ENCODE results near the gene CTNNBIP1. TPM values are rescaled to one million over a fixed set of nuclear protein-coding genes. Genes with fewer than 3 reads are reported as not detected.

The CTNNBIP1 gene
- polyA plus RNA-seq, 3 donors from 2014 or later, result 41.0 to 51.5 (median 45.5) TPM

- DNase-seq, result no peak
- H3K4me1 Mint-ChIP-seq, result no peaks in the 10 kb centered on the region
These were observed 58.1 kb downstream of the CTNNBIP1 start for GRCh38 chr1:9852004-9852403.

GRCh38 chr1:9850442-9851162, 59.5 kb downstream of the CTNNBIP1 start:
- Mint-ChIP-seq H3K36me3 (peaks cover 9 to 17% (median 15%) of the 10 kb centered on the region in 3 donors), H3K4me3 (no peak overlapping the region), H3K4me1 (no peaks in the 10 kb centered on the region), H3K27me3 (ENCODE audit: low read depth in 3 of 3) (peaks cover 0 to 3% (median 0%) of the 10 kb centered on the region in 3 donors), H3K9me3 (peaks cover 0 to 3% (median 0%) of the 10 kb centered on the region in 6 donors), H3K27ac (no peak overlapping the region)
- no peak for DNase-seq

More at GRCh38 chr1:9852004-9852403, 58.1 kb downstream of the CTNNBIP1 start:
- Mint-ChIP-seq H3K9me3 (peaks cover 0 to 3% (median 0%) of the 10 kb centered on the region in 6 donors), H3K36me3 (peaks cover 9 to 17% (median 15%) of the 10 kb centered on the region in 3 donors), H3K27ac (no peak overlapping the region), H3K27me3 (ENCODE audit: low read depth in 3 of 3) (peaks cover 0 to 2% (median 0%) of the 10 kb centered on the region in 3 donors), H3K4me3 (no peak overlapping the region)

DNA sequence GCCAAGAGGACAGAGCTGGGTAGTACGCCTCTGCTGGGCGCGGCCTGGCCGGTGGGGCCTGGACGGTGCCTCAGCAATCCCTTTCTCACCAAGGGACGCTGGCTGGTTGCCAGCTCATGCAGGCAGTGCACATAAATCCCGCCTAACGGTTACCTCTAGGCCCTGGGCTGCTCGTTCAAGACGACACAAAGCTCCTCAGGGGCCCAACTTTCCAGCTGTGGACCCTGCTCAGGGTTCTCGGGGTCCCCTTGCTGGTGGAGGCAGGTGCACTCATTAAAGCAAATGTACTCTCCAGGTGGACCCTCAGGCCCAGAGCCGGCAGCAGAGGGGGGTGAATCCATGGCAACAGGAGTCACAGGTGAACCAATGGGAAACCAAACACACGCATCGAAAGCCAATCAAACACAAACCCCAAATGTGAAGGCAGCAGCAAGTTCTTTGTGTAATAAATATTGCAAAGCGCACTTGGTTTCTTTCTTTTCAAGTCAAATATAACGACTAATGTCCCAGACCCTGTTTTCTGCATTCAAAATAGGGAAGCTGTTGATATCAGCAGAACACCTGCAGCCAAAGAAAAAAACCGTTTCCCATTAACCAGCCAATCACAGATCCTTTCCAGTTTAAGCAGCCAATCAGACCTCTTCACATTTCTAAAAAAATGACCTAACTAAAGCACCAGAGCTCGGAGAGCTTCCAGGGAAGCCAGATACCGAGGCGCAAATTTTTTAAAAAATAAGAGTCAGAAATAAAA, 60.2 kb downstream of the CTNNBIP1 start:
- Mint-ChIP-seq H3K27me3 (ENCODE audit: low read depth in 3 of 3) (peaks cover 0 to 3% (median 0%) of the 10 kb centered on the region in 3 donors), H3K36me3 (peaks cover 5 to 15% (median 14%) of the 10 kb centered on the region in 3 donors), H3K9me3 (peaks cover 0 to 3% (median 0%) of the 10 kb centered on the region in 6 donors), H3K4me3 (no peak overlapping the region), H3K27ac (no peak overlapping the region), H3K4me1 (no peaks in the 10 kb centered on the region)
- no peak for DNase-seq

GRCh38 chr1:9848022-9848421, 62.0 kb downstream of the CTNNBIP1 start:
- Mint-ChIP-seq H3K9me3 (no peaks in the 10 kb centered on the region), H3K27ac (peak overlapping the region in 2 of 6 donors; percentile 7 to 29), H3K4me1 (no peaks in the 10 kb centered on the region), H3K4me3 (no peak overlapping the region), H3K36me3 (peaks cover 0 to 4% (median 0%) of the 10 kb centered on the region in 3 donors), H3K27me3 (ENCODE audit: low read depth in 3 of 3) (peaks cover 0 to 1% (median 0%) of the 10 kb centered on the region in 3 donors)
- no peak for DNase-seq

- Mint-ChIP-seq H3K4me1 (no peaks in the 10 kb centered on the region), H3K36me3 (peaks cover 0 to 4% (median 0%) of the 10 kb centered on the region in 3 donors), H3K27me3 (ENCODE audit: low read depth in 3 of 3) (peaks cover 0 to 1% (median 0%) of the 10 kb centered on the region in 3 donors), H3K4me3 (no peak overlapping the region), H3K27ac (no peak overlapping the region), H3K9me3 (no peaks in the 10 kb centered on the region)
- no peak for DNase-seq
These were observed 62.8 kb downstream of the CTNNBIP1 start for GRCh38 chr1:9847269-9847668.

DNA sequence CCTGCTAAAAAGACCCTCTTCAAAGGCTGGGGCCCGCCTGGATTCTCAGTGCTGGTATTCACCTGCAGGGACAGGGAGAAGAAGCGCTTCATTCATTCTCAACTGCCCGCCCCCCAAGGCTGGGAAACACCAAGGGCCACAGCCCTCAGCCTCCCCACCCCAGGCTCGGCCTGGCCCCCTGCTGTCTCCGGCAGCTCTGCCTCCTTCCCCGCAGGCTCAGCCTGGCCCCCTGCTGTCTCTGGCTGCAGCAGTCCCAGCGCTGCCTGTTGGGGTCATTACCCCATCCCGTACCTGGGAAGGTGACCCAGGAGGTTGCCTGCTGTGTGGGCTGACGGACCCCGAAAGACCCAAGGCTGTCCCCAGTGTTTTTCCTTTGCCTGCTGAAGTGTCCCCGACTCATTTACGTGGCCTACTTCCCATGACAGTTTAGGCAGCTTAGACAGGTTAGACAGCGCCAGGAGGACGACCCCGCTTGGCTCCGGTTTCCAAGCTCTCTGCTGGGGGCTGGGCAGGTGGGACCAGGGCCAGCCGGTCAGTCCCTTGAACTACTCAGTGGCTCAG, 63.4 kb downstream of the CTNNBIP1 start:
- DNase-seq, result no peak
- H3K9me3 Mint-ChIP-seq, result no peaks in the 10 kb centered on the region
- no peak overlapping the region for H3K27ac Mint-ChIP-seq
- H3K36me3 Mint-ChIP-seq, result peaks cover 0 to under 1% (median 0%) of the 10 kb centered on the region in 3 donors
- no peak overlapping the region for H3K4me3 Mint-ChIP-seq
- H3K27me3 Mint-ChIP-seq (ENCODE audit: low read depth in 3 of 3), result peaks cover 0 to 1% (median 0%) of the 10 kb centered on the region in 3 donors
- no peaks in the 10 kb centered on the region for H3K4me1 Mint-ChIP-seq

DNA sequence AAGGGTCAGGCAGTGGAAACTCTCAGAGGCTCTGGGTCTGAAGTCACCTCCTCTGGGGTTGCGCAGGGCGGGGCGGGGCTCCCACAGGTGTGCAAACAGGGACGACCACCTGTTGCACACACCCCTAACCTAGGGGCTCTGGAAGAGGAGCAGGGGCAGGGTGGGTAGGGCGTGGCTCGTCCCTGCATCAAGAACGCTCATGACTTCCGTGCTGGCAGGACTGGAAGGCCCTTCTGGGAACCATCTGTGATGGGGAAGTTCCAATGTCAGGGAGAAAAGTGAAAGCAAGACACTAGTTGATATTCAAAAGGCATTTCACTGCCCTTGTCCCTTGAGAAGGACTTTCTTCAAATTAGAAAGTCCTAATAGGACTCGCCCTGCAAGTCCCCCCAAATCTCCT, 64.2 kb downstream of the CTNNBIP1 start:
- Mint-ChIP-seq H3K4me3 (no peak overlapping the region), H3K9me3 (no peaks in the 10 kb centered on the region), H3K36me3 (no peaks in the 10 kb centered on the region), H3K4me1 (no peaks in the 10 kb centered on the region), H3K27me3 (ENCODE audit: low read depth in 3 of 3) (peaks cover 0 to 1% (median 0%) of the 10 kb centered on the region in 3 donors), H3K27ac (no peak overlapping the region)
- DNase-seq, result no peak

- Mint-ChIP-seq H3K9me3 (no peaks in the 10 kb centered on the region), H3K27ac (no peak overlapping the region), H3K36me3 (peaks cover 0 to 4% (median 3%) of the 10 kb centered on the region in 3 donors), H3K4me3 (no peak overlapping the region), H3K4me1 (no peaks in the 10 kb centered on the region), H3K27me3 (ENCODE audit: low read depth in 3 of 3) (peaks cover 0 to 1% (median 0%) of the 10 kb centered on the region in 3 donors)
- DNase-seq, result no peak
These were observed 65.3 kb downstream of the CTNNBIP1 start for GRCh38 chr1:9844756-9845155.

DNA sequence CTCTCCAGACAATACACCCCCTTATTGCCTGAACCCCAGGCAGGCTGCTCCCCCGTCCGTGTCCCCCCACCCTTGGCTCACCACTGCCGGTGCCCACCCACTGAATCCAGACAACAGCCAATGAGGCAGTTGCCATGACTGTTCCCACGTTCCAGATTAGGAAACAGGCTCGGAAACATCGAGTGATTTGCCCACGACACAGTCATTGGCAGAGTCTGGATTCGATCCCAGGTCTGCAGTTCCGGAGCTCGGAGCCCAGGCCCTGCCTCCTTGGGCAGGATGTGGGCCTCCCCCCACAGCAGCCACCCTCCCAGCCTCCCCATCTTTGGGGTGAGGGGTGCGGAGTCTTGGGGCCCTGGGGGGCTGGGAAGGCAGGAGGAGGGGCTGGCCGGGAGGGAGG, 66.0 kb downstream of the CTNNBIP1 start:
- Mint-ChIP-seq H3K9me3 (no peaks in the 10 kb centered on the region), H3K36me3 (peaks cover 0 to 4% (median 3%) of the 10 kb centered on the region in 3 donors), H3K4me1 (no peaks in the 10 kb centered on the region), H3K4me3 (no peak overlapping the region), H3K27ac (no peak overlapping the region), H3K27me3 (ENCODE audit: low read depth in 3 of 3) (peaks cover 0 to 1% (median 0%) of the 10 kb centered on the region in 3 donors)
- no peak for DNase-seq

DNA sequence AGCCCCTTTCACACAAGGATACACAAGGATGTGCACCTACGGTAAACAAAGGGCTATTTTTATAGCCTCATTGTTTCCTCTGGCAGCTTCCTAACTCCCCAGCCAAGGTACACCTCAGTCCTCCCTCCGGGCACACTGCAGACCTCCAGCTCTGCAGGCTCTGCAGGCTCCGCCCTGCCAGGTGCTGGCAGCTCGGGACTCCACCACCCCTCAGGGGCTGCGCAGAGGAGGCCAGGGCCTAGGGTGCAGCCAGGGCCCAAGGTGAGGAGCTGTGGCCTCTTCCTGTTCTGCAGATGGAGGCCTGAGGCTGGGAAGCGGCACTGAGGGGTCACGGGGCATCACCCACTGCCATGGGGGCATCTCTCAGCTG, 66.5 kb downstream of the CTNNBIP1 start:
- Mint-ChIP-seq H3K4me1 (no peaks in the 10 kb centered on the region), H3K36me3 (peaks cover 0 to 4% (median 3%) of the 10 kb centered on the region in 3 donors), H3K27me3 (ENCODE audit: low read depth in 3 of 3) (peaks cover 0 to 1% (median 0%) of the 10 kb centered on the region in 3 donors), H3K27ac (no peak overlapping the region), H3K9me3 (no peaks in the 10 kb centered on the region), H3K4me3 (no peak overlapping the region)
- no peak for DNase-seq

- H3K36me3 Mint-ChIP-seq, result peaks cover 0 to 4% (median 3%) of the 10 kb centered on the region in 3 donors
- H3K4me3 Mint-ChIP-seq, result no peak overlapping the region
- no peak for DNase-seq
- H3K9me3 Mint-ChIP-seq, result no peaks in the 10 kb centered on the region
- H3K27ac Mint-ChIP-seq, result no peak overlapping the region
- H3K4me1 Mint-ChIP-seq, result no peaks in the 10 kb centered on the region
- H3K27me3 Mint-ChIP-seq (ENCODE audit: low read depth in 3 of 3), result peaks cover 0 to 1% (median 0%) of the 10 kb centered on the region in 3 donors
These were observed 67.1 kb downstream of the CTNNBIP1 start for GRCh38 chr1:9842781-9843575.

DNA sequence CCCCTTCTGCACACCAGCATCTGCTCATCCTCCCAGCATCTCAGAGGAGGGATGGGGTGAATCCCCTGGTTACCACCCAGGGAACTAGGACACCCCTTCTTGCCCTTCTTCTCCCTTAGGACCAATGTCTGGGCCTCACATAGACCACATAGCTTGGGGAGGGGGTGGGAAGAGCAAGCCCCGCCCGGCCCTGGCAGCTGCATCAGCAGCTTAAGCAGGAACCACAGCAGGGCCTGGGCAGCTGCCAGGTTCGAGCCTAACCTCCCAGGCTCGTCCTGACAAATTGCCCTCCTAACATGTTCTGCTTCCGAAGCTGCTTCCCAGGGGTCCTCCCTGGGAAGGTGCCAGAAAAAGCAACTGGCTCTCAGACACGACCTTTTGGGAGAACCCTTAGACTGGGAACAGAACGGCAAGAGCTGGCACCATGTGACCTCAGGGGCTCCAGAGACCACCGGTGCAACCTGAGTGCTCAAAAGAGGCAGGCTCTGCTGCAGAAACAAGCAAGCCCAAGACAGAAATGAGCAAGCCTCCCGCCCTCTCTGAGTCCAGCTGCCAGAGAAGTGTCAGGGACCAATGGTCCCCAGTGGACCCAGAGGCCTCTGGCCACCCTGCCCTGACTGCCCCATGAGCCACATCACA, 67.9 kb downstream of the CTNNBIP1 start:
- H3K27me3 Mint-ChIP-seq (ENCODE audit: low read depth in 3 of 3), result peaks cover 0 to 1% (median 0%) of the 10 kb centered on the region in 3 donors
- no peak overlapping the region for H3K4me3 Mint-ChIP-seq
- DNase-seq, result no peak
- peaks cover 0 to 4% (median 3%) of the 10 kb centered on the region in 3 donors for H3K36me3 Mint-ChIP-seq
- H3K27ac Mint-ChIP-seq, result no peak overlapping the region
- no peaks in the 10 kb centered on the region for H3K4me1 Mint-ChIP-seq
- H3K9me3 Mint-ChIP-seq, result peaks cover 0 to 2% (median 0%) of the 10 kb centered on the region in 6 donors

DNA sequence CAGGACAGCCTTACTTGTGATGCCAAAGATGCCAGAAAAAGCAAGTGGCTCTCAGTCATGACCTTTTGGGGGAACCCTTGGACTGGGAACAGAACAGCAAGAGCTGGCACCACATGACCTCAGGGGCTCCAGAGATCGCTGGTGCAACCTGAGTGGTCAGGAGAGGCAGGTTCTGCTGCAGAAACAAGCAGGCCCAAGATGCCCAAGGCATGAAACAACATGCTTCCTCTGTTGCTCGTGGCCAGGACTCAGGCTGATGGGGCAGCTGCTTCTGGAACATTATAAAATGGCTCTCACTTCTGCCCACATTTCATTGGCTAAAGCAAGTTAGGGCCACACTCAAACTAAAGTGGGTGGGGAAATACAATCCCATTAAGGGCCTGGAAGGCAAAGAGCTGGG, 68.6 kb downstream of the CTNNBIP1 start:
- Mint-ChIP-seq H3K4me1 (no peaks in the 10 kb centered on the region), H3K4me3 (no peak overlapping the region), H3K27ac (no peak overlapping the region), H3K36me3 (peaks cover 0 to 4% (median 3%) of the 10 kb centered on the region in 3 donors), H3K27me3 (ENCODE audit: low read depth in 3 of 3) (peaks cover 0 to 2% (median 0%) of the 10 kb centered on the region in 3 donors), H3K9me3 (peaks cover 0 to 2% (median 0%) of the 10 kb centered on the region in 6 donors)
- DNase-seq, result no peak
